Testis (tissue), 2 donors: ENCODE data around the gene ZNF282.

ENCODE experiments used
- POLR2A ChIP-seq: fragments of 450-650 bp; IDR thresholded peaks from one replicate; pipeline ENCODE4 v1.6.1; 2017; ENCODE audit warnings: antibody characterized with exemption, mild to moderate bottlenecking, moderate library complexity
- TF ChIP-seq, protein P1 (sequence below), 3 experiments: fragments of 450-650 bp in 2 of 3; fragments of 200-600 bp in 1 of 3; sonication (generic) in 1 of 3; IDR thresholded peaks; one replicate each; pipeline ENCODE4 v1.5.1; 2016 to 2019; ENCODE audit warnings: antibody characterized with exemption in 3 of 3, mild to moderate bottlenecking in 2 of 3, moderate library complexity in 1 of 3

DNA sequence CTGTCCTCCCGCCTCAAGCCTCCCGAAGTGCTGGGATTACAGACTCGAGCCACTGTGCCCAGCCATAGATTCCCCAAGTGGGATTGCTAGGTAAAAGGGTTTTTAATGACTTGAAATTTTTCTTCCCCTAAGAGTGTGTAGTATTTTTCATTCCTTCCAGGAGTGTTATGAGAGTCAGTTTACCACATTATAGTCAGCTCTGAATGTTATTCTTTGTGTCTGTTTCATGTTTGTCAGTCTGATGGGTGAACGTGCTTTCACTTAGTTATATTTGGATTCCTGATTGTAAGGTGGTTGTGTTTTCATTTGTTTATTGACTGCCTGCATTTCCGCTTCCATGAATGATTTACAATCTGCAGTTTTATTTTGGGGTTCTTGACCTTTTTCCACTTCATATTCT is 50.4 kb downstream of the ZNF282 start:
- TF ChIP-seq, protein P1, sequence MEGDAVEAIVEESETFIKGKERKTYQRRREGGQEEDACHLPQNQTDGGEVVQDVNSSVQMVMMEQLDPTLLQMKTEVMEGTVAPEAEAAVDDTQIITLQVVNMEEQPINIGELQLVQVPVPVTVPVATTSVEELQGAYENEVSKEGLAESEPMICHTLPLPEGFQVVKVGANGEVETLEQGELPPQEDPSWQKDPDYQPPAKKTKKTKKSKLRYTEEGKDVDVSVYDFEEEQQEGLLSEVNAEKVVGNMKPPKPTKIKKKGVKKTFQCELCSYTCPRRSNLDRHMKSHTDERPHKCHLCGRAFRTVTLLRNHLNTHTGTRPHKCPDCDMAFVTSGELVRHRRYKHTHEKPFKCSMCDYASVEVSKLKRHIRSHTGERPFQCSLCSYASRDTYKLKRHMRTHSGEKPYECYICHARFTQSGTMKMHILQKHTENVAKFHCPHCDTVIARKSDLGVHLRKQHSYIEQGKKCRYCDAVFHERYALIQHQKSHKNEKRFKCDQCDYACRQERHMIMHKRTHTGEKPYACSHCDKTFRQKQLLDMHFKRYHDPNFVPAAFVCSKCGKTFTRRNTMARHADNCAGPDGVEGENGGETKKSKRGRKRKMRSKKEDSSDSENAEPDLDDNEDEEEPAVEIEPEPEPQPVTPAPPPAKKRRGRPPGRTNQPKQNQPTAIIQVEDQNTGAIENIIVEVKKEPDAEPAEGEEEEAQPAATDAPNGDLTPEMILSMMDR (IDR thresholded peaks at IDR 0.05) = no peak
- no peak for TF ChIP-seq POLR2A
